Body of pancreas (tissue), 4 donors: Measurements from ENCODE around the gene GARRE1. TPM values are rescaled to one million over a fixed set of nuclear protein-coding genes. Genes with fewer than 3 reads are reported as not detected.

Experiments
- ATAC-seq: fragments of 150-250 bp; one replicate; pipeline ENCODE4 v1.9.1; 2016
- DNase-seq, 4 donors: peaks; one replicate each; pipeline ENCODE4 v3.0.0-alpha.2; 2019
- H3K27ac ChIP-seq, 4 donors: fragments of 200-600 bp; sonication (generic); 1 replicate in 3 of 4; 2 replicates in 1 of 4; pipeline versions ENCODE4 v1.5.1 to v1.6.1; 2016 to 2019; ENCODE audit warnings: mild to moderate bottlenecking in 1 of 4, mixed read lengths in 1 of 4, moderate library complexity in 1 of 4
- H3K27me3 ChIP-seq, 2 donors: fragments of 200-600 bp; sonication (generic); one replicate each; pipeline ENCODE4 v1.6.0; 2016; ENCODE audit warnings: mild to moderate bottlenecking in 1 of 2
- H3K36me3 ChIP-seq, 2 donors: fragments of 200-600 bp; sonication (generic); replicated peaks in 1 of 2; 2 replicates each; pipeline ENCODE4 v1.5.1; 2016; ENCODE audit warnings: low read depth in 2 of 2; ENCODE audit not compliant: insufficient read depth in 1 of 2
- H3K4me1 ChIP-seq: fragments of 200-600 bp; sonication (generic); one replicate; pipeline ENCODE4 v1.6.0; 2016
- H3K4me3 ChIP-seq, 2 donors: fragments of 200-600 bp; sonication (generic); 1 replicate in 1 of 2; 2 replicates in 1 of 2; pipeline ENCODE4 v1.5.1; 2016 to 2019
- H3K9me3 ChIP-seq, 3 donors: fragments of 200-600 bp; sonication (generic); 1 replicate in 2 of 3; 2 replicates in 1 of 3; pipeline ENCODE4 v1.5.1; 2016
- CTCF ChIP-seq, 7 experiments: fragments of 450-650 bp in 4 of 7; fragments of 200-600 bp in 3 of 7; sonication (generic) in 3 of 7; IDR thresholded peaks; one replicate each; pipeline ENCODE4 v1.5.1; 2016 to 2019; ENCODE audit warnings: antibody characterized with exemption in 7 of 7
- POLR2A ChIP-seq, 3 donors: fragments of 450-650 bp; IDR thresholded peaks; one replicate each; pipeline ENCODE4 v1.6.1; 2016; ENCODE audit warnings: antibody characterized with exemption in 3 of 3, mild to moderate bottlenecking in 2 of 3
- WGBS, 2 donors: methylation state at CpG; one replicate each; pipeline ENCODE4 v1.1.5; 2017; 5-methylcytosine and 5-hydroxymethylcytosine counted together
- intact Hi-C: fragments of 100-400 bp; cut with DNase I; formaldehyde crosslinking; loops from one replicate; pipeline ENCODE4 v1.15.1; 2023
- total RNA-seq, 2 donors: library from RNA; depleted of rRNA; stranded (reverse); fragments of >200 nt; gene quantifications; one replicate each; pipeline ENCODE4 v1.1.0, GENCODE V29; 2016

Gene GARRE1
- total RNA-seq, 2 donors from 2014 or later, result 17.1 to 26.4 TPM

DNA sequence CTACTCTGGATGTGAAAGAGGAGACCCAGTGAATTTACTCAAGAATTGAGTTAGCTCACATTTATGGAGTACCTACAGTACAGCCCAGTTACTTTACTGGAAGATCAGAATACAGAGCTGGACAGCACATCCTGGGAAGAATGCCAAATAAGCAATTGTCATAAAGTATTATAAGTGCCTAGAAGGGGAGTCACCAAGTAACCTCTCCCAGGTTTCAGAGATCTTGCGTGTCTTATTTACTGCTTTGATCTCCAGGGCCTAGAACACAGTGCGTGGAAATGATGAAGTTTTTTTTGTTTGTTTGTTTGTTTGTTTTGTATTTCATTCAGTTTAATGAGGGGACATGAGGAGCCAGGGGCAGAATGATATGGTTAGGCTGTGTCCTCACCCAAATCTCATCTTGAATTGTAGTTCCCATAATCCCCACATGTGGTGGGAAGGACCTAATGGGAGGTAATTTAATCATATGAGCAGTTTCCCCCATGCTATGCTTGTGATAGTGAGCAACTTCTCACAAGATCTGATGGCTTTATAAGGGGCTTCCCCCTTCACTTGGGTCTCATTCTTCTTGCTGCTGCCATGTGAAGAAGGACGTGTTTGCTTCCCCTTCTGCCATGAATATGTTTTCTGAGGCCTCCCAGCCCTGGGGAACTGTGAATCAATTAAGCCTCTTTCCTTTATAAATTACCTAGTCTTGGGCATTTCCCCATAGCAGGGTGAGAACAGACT, 5.2 kb downstream of the GARRE1 start:
- no peak overlapping the region for H3K27ac ChIP-seq
- H3K27me3 ChIP-seq, result no peaks in the 10 kb centered on the region
- no peaks in the 10 kb centered on the region for H3K9me3 ChIP-seq
- no peaks in the 10 kb centered on the region for H3K36me3 ChIP-seq
- peaks cover 70% of the 10 kb centered on the region for H3K4me1 ChIP-seq
- no peak for DNase-seq
- TF ChIP-seq CTCF (IDR thresholded peaks at IDR 0.05), result no peak
- no peak for TF ChIP-seq POLR2A (IDR thresholded peaks at IDR 0.05)
- no peak for ATAC-seq
- H3K4me3 ChIP-seq, result no peak overlapping the region
- WGBS, 2 donors, result 75 to 83% methylated on average over 3 of the region's 3 CpGs
- intact Hi-C loops, result no loop called here

GRCh38 chr19:34260771-34261173, 6.4 kb downstream of the GARRE1 start:
- DNase-seq (no peak), ATAC-seq (no peak)
- intact Hi-C loops, result no loop called here
- TF ChIP-seq CTCF (IDR thresholded peaks at IDR 0.05) (no peak), POLR2A (IDR thresholded peaks at IDR 0.05) (no peak)
- peaks cover 69% of the 10 kb centered on the region for H3K4me1 ChIP-seq
- H3K9me3 ChIP-seq, result no peaks in the 10 kb centered on the region
- H3K4me3 ChIP-seq, result no peak overlapping the region
- H3K27me3 ChIP-seq, result no peaks in the 10 kb centered on the region
- WGBS, 2 donors, result 62 to 79% methylated on average over 3 to 6 of the region's 6 CpGs
- H3K27ac ChIP-seq, result no peak overlapping the region
- H3K36me3 ChIP-seq, result no peaks in the 10 kb centered on the region

DNA sequence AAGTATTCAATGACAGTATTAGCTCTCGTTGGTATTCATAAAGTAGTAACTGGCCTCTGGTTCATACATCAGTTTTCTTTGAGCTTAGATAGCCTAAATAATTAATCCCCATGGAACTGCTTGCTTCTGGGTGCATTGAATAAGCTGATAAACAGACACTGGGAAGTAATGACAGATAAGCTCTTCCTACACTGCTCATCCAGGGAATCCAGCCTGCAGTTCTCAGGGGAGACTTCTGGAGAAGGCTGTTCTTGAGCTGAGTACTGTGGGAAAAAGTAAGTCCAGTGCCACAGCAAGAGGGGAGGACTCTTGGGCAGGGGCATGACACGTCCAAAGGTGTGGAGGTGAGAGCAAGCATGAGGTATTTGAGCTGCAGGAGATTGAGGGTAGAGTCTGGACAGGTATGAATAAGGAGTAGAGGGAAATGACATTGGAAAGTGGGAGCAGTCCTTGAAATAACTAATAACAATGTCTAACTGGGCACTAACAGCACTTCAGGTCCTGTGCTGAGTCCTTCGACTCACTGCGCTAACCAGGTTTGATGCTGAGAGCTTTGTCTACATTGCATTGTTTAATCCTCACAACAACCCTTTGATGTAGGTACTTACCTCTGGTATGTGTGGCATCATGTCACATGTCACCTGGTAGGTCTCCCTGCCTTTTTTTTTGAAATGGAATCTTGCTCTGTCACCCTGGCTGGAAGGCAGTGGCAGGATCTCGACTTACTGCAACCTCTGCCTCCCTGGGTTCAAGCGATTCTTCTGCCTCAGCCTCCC, 7.2 kb downstream of the GARRE1 start:
- no peak for TF ChIP-seq CTCF (IDR thresholded peaks at IDR 0.05)
- Histone ChIP-seq H3K9me3 (no peaks in the 10 kb centered on the region), H3K4me3 (no peak overlapping the region), H3K27ac (peak overlapping the region in 1 of 4 donors; percentile 16), H3K4me1 (peaks cover 61% of the 10 kb centered on the region), H3K27me3 (no peaks in the 10 kb centered on the region), H3K36me3 (no peaks in the 10 kb centered on the region)
- DNase-seq, result no peak
- 71 to 74% methylated on average over 6 of the region's 6 CpGs for WGBS, 2 donors
- intact Hi-C loops, result no loop called here
- ATAC-seq, result no peak

DNA sequence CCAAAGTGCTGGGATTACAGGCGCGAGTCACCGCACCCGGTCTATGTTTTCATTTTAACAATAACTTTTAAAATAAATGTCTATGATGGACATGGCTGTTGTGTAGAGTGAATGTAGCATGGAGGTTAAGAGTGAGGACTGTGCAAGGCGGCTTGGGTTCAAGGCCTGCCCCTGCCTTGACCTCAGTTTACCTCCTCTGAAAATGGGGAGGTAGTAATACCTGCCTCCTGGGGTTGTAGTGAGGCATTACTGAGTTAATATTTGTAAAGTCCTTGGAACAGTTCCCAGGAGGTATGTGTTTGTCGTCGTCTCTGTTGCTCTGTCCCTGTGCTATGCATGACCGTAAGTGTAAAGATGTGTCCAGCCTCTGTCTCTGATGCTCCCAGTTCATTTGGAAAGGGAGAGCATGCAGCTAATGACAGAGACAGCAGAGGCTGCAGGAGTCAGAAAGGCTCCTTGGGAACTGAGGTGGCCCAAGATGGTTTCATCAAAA, 9.4 kb downstream of the GARRE1 start:
- Histone ChIP-seq H3K27ac (no peak overlapping the region), H3K27me3 (no peaks in the 10 kb centered on the region), H3K4me1 (peaks cover 50% of the 10 kb centered on the region), H3K9me3 (no peaks in the 10 kb centered on the region), H3K4me3 (no peak overlapping the region), H3K36me3 (no peaks in the 10 kb centered on the region)
- intact Hi-C loops, result no loop called here
- DNase-seq (no peak), ATAC-seq (peak; percentile 20)
- TF ChIP-seq CTCF (IDR thresholded peaks at IDR 0.05) (no peak), POLR2A (IDR thresholded peaks at IDR 0.05) (no peak)
- 61 to 69% methylated on average over 8 of the region's 8 CpGs for WGBS, 2 donors
